Measurements from ENCODE around the gene QKI. TPM values are rescaled to one million over a fixed set of nuclear protein-coding genes. Genes with fewer than 3 reads are reported as not detected.

The QKI gene
- total RNA-seq, 1 experiment from 2014 or later: 176 TPM

GRCh38 chr6:163394659-163395058, 19.9 kb upstream of the QKI start:
- Histone ChIP-seq H2BK120ac (ENCODE audit: low read depth, low read length, poor library complexity, severe bottlenecking) (no peak overlapping the region), H2AFZ (ENCODE audit: low read length) (no peak overlapping the region), H3K79me1 (ENCODE audit: insufficient read depth, low read depth, low read length, poor library complexity, severe bottlenecking) (no peaks in the 10 kb centered on the region), H2BK15ac (ENCODE audit: low read depth, low read length) (no peak overlapping the region), H3K18ac (ENCODE audit: insufficient read length, low read depth, low read length) (no peak overlapping the region), H4K20me1 (ENCODE audit: control insufficient read depth, insufficient read depth, insufficient read length) (no peaks in the 10 kb centered on the region), H3K4me2 (ENCODE audit: insufficient read depth, insufficient read length, low read length) (no peak overlapping the region), H2AK5ac (ENCODE audit: insufficient read length, low read length) (no peak overlapping the region), H3K9me3 (ENCODE audit: control insufficient read depth, low read depth, low read length) (no peaks in the 10 kb centered on the region), H3K4ac (ENCODE audit: low read depth, low read length) (no peak overlapping the region), H3K23ac (ENCODE audit: insufficient read length, low read depth, low read length) (no peak overlapping the region), H3K27me3 (ENCODE audit: insufficient read depth, low read length) (no peaks in the 10 kb centered on the region), H3T11ph (ENCODE audit: low read length) (no peak overlapping the region), H4K91ac (ENCODE audit: insufficient read length, low read depth, low read length) (no peak overlapping the region), H3K27ac (ENCODE audit: insufficient read length, low read depth, low read length) (no peak overlapping the region), H3K4me1 (ENCODE audit: insufficient read depth, low read length) (peaks cover 2% of the 10 kb centered on the region; the same call in 1 of the 2 replicates), H2BK5ac (ENCODE audit: insufficient read length, low read length) (no peak overlapping the region), H4K5ac (ENCODE audit: insufficient read length, low read depth, low read length) (no peak overlapping the region), H2BK20ac (ENCODE audit: low read depth, low read length, poor library complexity, severe bottlenecking) (no peak overlapping the region), H3K23me2 (ENCODE audit: insufficient read length, low read depth, low read length, poor library complexity, severe bottlenecking) (peaks cover 3% of the 10 kb centered on the region), H2BK12ac (ENCODE audit: insufficient read length, low read depth, low read length) (no peak overlapping the region), H4K8ac (replicated peaks; ENCODE audit: insufficient read length, low read depth, low read length) (no peak overlapping the region), H3K79me2 (ENCODE audit: insufficient read depth, low read length) (no peaks in the 10 kb centered on the region), H3K14ac (ENCODE audit: insufficient read depth, low read length) (no peak overlapping the region), H3K9ac (ENCODE audit: extremely low read depth, insufficient read length, low read length) (no peak overlapping the region), H3K56ac (ENCODE audit: insufficient read length, low read depth, low read length) (no peak overlapping the region)
- no peak for TF ChIP-seq CTCF (conservative IDR thresholded peaks at IDR 0.05)
- WGBS (ENCODE audit: extremely low coverage, insufficient read length, low lambda C conversion rate): no CpG with 5 or more reads among the region's 4 CpGs
- Mint-ChIP-seq H3K4me1 (peaks cover 35 to 38% of the 10 kb centered on the region in 2 experiments), H3K9me3 (no peaks in the 10 kb centered on the region; a peak in 2 of 5 replicates), H3K36me3 (ENCODE audit: insufficient read depth in 1 of 3, low read depth in 3 of 3) (peaks cover 0 to 4% (median 0%) of the 10 kb centered on the region in 3 experiments; a peak in 1 of 7 replicates), H3K27me3 (ENCODE audit: low read depth) (peaks cover 10% of the 10 kb centered on the region), H3K27ac (no peak overlapping the region), H3K4me3 (no peak overlapping the region)
- no peak for DNase-seq
